ENCODE data around the gene ZNF618.

Gene ZNF618

GRCh38 chr9:113927277-113927676 is 51.2 kb downstream of the ZNF618 start:
- POLR2A ChIA-PET: no interaction called here
- CTCF ChIA-PET: interaction anchor here (1.0 to 1.2 kb wide), 2 partner anchors 11 to 16 kb away, joined by 3 read pairs; no protein-coding TSS in a partner anchor
- no peak for DNase-seq (ENCODE audit: extremely low spot score)
- TF ChIP-seq CTCF (IDR thresholded peaks at IDR 0.05; ENCODE audit: control extremely low read depth, extremely low read depth, low read depth, missing control alignments): no peak

- TF ChIP-seq CTCF (IDR thresholded peaks at IDR 0.05; ENCODE audit: control extremely low read depth, extremely low read depth, low read depth, missing control alignments): no peak
- DNase-seq (ENCODE audit: extremely low spot score): no peak
- POLR2A ChIA-PET: no interaction called here
- CTCF ChIA-PET: no interaction called here
Measured at GRCh38 chr9:113928269-113928668, 52.2 kb downstream of the ZNF618 start.

GRCh38 chr9:113929634-113930389 is 53.7 kb downstream of the ZNF618 start:
- CTCF ChIA-PET: interaction anchor here (1.1 kb wide), 1 partner anchor 13 kb away, joined by 4 read pairs; no protein-coding TSS in a partner anchor
- POLR2A ChIA-PET: no interaction called here
- DNase-seq (ENCODE audit: extremely low spot score): no peak
- TF ChIP-seq CTCF (IDR thresholded peaks at IDR 0.05; ENCODE audit: control extremely low read depth, extremely low read depth, low read depth, missing control alignments): no peak

- CTCF ChIA-PET: interaction anchor here (1.1 kb wide), 1 partner anchor 13 kb away, joined by 4 read pairs; no protein-coding TSS in a partner anchor
- no peak for DNase-seq (ENCODE audit: extremely low spot score)
- POLR2A ChIA-PET: no interaction called here
- TF ChIP-seq CTCF (IDR thresholded peaks at IDR 0.05; ENCODE audit: control extremely low read depth, extremely low read depth, low read depth, missing control alignments): no peak
Measured at GRCh38 chr9:113930390-113930783, 54.3 kb downstream of the ZNF618 start.

GRCh38 chr9:113931140-113931539 is 55.0 kb downstream of the ZNF618 start:
- DNase-seq (ENCODE audit: extremely low spot score): no peak
- POLR2A ChIA-PET: no interaction called here
- no peak for TF ChIP-seq CTCF (IDR thresholded peaks at IDR 0.05; ENCODE audit: control extremely low read depth, extremely low read depth, low read depth, missing control alignments)
- CTCF ChIA-PET: no interaction called here

- ChIA-PET CTCF (no interaction called here), POLR2A (no interaction called here)
- no peak for TF ChIP-seq CTCF (IDR thresholded peaks at IDR 0.05; ENCODE audit: control extremely low read depth, extremely low read depth, low read depth, missing control alignments)
- no peak for DNase-seq (ENCODE audit: extremely low spot score)
Measured at GRCh38 chr9:113931777-113932176, 55.7 kb downstream of the ZNF618 start.
